Fibroblast of peridontal ligament (primary cell): ENCODE data around the gene UBTD2.
"Not testable (repeated sequence)": the region's sequence is repeated elsewhere in the genome, so short reads cannot be mapped to it uniquely, and the experiment has no call there.

Experiments
- DNase-seq: peaks from one replicate; pipeline ENCODE4 v3.0.0-alpha.2; 2010; ENCODE audit errors: extremely low read depth

The UBTD2 gene

GRCh38 chr5:172293054-172293744 is 9.6 kb upstream of the UBTD2 start:
- DNase-seq, result peak; percentile 80

GRCh38 chr5:172291837-172292236 is 8.3 kb upstream of the UBTD2 start:
- DNase-seq, result not testable (repeated sequence)

DNA sequence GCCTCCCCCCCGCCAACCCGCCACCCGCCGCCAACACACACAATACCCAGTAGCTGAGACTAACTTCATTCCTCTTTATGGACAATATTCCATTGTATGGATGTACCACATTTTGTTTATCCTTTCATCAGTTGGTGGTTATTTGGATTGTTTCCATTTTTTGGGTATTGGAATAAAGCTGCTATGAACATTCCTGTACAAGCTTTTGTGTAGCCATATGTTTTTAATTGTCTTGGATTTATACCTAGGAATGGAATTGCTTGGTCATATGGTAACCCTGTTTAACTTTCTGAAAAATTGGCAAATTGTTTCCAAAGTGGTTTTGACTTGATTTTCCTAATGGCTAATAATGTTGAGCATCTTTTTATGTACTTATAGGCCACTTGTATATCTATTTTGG is 4.9 kb upstream of the UBTD2 start:
- peak; percentile 66 for DNase-seq

GRCh38 chr5:172287140-172287539 is 3.6 kb upstream of the UBTD2 start:
- not testable (repeated sequence) for DNase-seq

- no peak for DNase-seq
Measured at GRCh38 chr5:172285226-172286143, 1.9 kb upstream of the UBTD2 start.

- peak; percentile 64 for DNase-seq
Measured at GRCh38 chr5:172284611-172284980, 1.0 kb upstream of the UBTD2 start.

DNA sequence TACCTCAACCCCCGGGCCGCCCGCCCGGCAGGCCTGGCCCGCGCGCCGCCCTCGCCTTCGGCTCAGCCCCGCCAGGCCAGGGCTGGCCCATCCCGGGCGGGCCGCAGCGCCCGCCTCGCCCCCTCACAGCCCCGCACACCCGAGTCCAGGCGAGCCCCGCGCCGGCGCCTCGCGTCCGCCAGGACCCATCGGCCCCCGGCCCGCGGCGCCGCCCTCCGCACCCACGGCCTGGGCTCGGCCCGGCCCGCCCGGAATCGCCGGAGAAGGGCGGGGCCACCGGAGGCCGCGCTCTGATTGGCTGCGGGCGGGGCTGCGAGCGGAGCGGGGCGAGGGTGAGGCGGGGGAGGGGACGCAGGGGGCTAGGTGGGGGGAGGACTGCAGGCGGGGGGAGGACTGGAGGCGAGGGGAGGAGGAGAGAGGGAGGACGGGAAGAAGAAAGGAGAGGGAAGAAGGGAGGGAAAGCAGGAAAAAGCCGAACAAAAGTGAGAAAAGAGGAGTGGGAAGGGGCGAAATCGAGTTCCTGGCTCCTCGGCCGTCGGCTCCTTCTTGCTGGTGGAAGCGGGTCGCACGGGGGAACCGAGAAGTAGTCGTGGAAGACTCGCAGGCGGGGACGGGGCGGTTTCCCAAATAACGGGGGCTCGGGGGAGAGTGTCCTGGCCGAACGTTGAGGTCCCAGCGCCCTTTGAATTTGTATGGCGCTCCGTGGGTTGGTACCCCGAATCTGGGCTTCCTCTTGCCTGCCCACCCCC is 472 bp upstream of the UBTD2 start:
- peak; percentile 74 for DNase-seq

DNA sequence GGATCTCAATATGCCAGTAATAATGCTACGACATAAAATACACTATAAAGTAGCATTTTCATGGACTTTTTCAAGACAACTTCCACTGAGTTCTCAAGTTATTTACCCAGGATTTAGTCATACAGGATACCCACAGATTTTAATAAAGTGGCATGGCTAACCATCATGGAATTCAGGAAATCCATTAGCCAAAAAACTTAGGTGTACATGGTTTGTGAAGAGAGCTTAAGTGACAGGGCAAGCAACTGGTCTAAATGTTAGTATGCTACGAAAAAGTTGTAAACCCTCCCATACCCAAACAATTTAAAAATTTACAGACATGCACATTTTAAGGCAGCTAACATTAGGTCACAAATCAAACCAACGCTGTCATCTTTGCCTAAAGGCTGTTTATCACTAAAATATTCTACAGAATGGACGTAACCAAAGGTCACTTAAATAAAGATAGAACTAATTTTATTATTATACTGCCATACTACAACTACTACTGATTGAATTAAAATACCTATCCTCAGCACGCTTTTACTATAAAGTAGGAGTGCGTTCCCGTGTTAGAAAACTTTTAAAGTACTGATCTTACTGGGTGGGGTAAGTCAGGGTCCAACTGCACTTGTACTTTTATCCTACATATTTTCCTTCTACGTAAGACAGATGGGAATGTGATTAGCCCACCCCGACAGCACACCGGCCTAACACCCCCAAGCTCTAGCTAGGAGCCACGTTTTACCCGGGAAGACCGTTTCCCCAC is 1.1 kb downstream of the UBTD2 start:
- DNase-seq, result no peak

- DNase-seq, result no peak
Measured at GRCh38 chr5:172281346-172281745, 2.2 kb downstream of the UBTD2 start.

DNA sequence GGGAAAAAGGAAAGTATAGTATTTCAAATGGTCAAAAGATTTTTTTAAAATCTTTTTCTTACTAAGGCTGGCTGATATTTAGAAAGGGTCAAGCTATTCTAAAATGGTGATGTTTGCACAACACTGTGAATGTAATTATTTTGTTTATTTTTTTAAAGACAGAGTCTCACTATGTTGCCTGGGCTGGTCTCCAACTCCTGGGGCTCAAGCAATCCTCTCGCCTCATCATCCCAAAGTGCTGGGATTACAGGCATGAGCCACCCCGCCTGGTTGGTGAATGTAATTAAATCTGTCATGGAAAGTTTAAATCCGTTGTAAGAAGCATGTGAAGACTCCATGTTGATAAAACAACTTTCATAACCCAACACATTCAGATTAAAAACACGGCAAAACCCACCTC is 2.6 kb downstream of the UBTD2 start:
- peak; percentile 95 for DNase-seq

DNA sequence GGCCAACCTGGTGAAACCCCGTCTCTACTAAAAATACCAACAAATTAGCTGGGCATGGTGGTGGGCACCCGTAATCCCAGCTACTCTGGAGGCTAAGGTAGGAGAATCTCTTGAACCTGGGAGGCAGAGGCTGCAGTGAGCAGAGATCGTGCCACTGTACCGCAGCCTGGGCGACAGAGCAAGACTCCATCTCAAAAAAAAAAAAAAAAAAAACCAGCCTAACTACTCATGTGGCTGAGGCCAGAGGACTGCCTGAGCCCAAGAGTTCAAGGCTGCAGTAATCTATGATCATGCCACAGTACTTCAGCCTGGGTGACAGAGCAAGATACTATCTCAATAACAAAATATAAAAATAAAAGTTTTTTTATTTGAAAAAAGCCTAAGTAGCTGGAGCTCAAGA is 3.2 kb downstream of the UBTD2 start:
- no peak for DNase-seq

DNA sequence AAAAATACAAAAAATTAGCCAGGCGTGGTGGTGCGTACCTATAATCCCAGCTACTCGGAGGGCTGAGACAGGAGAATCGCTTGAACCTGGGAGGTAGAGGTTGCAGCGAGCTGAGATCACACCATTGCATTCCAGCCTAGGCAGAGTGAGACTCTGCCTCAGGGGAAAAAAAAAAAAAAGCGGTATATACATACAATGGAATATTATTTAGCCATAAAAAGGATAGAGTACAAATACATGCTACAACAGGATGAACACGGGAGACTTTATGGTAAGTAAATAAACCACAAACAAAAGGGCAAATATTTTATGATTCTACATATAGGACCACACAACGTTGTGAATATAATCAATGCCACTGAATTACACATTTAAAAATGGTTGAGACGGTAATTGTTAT is 5.2 kb downstream of the UBTD2 start:
- no peak for DNase-seq

DNA sequence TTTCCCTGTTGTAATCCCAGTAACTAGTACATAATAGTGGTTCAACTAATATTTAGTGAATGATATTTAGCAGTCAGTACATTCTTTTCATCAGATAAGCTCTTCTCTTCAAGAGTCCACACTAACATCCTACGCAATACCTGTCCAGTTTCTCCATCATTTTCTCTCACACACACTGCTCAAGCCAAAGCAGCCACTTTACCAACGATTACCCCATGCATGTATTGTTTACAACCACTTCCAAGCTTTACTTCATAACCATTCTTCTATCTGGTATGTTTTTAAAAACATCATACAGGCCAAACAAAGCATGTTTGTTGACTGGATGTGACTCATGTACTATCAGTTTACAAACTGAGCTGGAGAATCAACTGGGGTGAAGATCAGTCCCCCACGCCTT is 7.3 kb downstream of the UBTD2 start:
- peak; percentile 46 for DNase-seq

GRCh38 chr5:172274951-172275753 is 8.4 kb downstream of the UBTD2 start:
- no peak for DNase-seq

GRCh38 chr5:172267943-172268342 is 15.6 kb downstream of the UBTD2 start:
- DNase-seq, result no peak

DNA sequence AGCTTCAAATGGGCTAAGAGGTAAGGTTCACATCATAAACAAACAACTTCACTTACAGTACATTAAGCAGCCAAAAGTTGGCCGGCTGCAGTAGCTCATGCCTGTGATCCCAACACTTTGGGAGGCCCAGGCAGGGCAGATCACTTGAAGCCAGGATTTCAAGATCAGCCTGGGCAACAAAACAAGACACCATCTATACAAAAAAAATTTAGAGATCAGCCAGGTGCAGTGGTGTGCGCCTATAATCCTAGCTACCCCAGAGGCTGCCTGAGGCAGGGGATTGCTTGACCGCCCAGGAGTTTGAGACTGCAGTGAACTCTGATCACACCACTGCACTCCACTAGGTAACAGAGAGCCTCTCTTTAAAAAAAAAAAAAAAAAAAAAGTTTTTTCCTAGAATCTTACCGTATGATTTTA is 16.9 kb downstream of the UBTD2 start:
- no peak for DNase-seq

- DNase-seq, result no peak
Measured at GRCh38 chr5:172266071-172266675, 17.4 kb downstream of the UBTD2 start.

GRCh38 chr5:172264815-172265395 is 18.7 kb downstream of the UBTD2 start:
- DNase-seq, result no peak

GRCh38 chr5:172255444-172255843 is 28.1 kb downstream of the UBTD2 start:
- DNase-seq, result no peak

- no peak for DNase-seq
Measured at GRCh38 chr5:172252501-172252900, 31.1 kb downstream of the UBTD2 start.
